Natural killer cell treated with Interleukin-12 subunit alpha and Interleukin-12 subunit beta and Interleukin-15 and Interleukin-18, amount 100 ng/mL, for 72 hours (primary cell): ENCODE measurements around the gene BRD1. TPM values are rescaled to one million over a fixed set of nuclear protein-coding genes. Genes with fewer than 3 reads are reported as not detected.
A peak's percentile ranks its signal among the peaks of the same experiment; 100 is the strongest.

Experiments
- ATAC-seq, 2 donors: fragments of 150-1000 bp; cut with Tn5 transposase in 1 of 2; sonication (Bioruptor Pico), chemical (Tn5 transposase) in 1 of 2; 2 replicates each; pipeline ENCODE4 v1.10.0; 2021
- DNase-seq: peaks from one replicate; pipeline ENCODE4 v3.0.0; 2022; ENCODE audit warnings: low spot score
- H3K27ac Mint-ChIP-seq, 2 donors: 1 replicate in 1 of 2; 2 replicates in 1 of 2; pipeline ENCODE4 v1.8.0; 2022; ENCODE audit warnings: mixed read lengths in 2 of 2, mild to moderate bottlenecking in 1 of 2, moderate library complexity in 1 of 2
- H3K27me3 Mint-ChIP-seq, 2 donors: 1 replicate in 1 of 2; 2 replicates in 1 of 2; pipeline ENCODE4 v1.8.0; 2022; ENCODE audit warnings: mixed read lengths in 2 of 2
- H3K36me3 Mint-ChIP-seq: one replicate; pipeline ENCODE4 v1.8.0; 2022; ENCODE audit warnings: mixed read lengths
- H3K4me1 Mint-ChIP-seq, 2 donors: 1 replicate in 1 of 2; 2 replicates in 1 of 2; pipeline ENCODE4 v1.8.0; 2022; ENCODE audit warnings: low read depth in 2 of 2, mixed read lengths in 2 of 2, mild to moderate bottlenecking in 1 of 2
- H3K4me3 Mint-ChIP-seq: one replicate; pipeline ENCODE4 v1.8.0; 2022; ENCODE audit warnings: mixed read lengths
- H3K9me3 Mint-ChIP-seq: 2 replicates; pipeline ENCODE4 v1.8.0; 2022; ENCODE audit warnings: mixed read lengths
- total RNA-seq, 2 donors: library from RNA; stranded (reverse); gene quantifications; one replicate each; pipeline ENCODE4 v1.2.3, GENCODE V29; 2022

The BRD1 gene
- total RNA-seq, 2 donors from 2014 or later = 31.2 to 59.5 TPM

DNA sequence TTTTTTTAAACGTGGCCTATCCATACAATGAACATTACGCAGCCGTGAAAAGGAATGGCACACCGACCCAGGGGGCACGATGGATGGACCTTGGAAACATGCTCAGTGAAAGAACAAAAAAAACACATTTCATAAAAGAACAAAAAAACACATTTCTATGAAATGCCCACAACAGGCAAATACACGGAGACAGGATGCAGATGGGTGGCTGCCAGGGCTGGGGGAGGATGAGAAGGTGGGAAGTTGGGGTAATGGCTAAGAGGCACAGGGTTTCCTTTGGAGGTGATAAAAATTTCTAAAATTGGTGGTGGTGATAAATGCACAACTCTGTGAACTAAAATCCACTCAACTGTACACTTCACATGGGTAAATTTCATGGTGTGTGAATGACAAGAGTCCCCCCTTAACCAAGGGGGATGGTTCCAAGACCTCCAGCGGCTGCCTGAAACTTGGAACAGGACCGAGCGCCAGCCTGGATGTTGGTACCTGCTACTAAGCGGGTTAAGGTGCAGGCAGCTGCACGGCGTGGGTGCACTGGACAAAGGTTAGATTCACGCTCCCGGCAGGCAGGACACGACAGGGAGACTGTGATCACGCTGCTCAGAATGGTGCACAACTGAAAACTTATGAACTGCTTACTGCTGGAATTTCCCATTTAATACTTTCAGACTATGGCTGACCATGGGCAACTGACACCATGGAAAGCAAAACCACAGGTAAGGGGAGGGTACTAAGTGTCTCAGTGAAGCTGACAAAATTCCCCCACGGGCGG, 16.5 kb downstream of the BRD1 start:
- H3K27ac Mint-ChIP-seq = peak overlapping the region in 1 of 2 donors; percentile 3
- H3K36me3 Mint-ChIP-seq = no peaks in the 10 kb centered on the region
- H3K9me3 Mint-ChIP-seq = no peaks in the 10 kb centered on the region
- H3K4me1 Mint-ChIP-seq = peaks cover 51 to 56% of the 10 kb centered on the region in 2 donors
- ATAC-seq (peak in 1 of 2 donors; percentile 32), DNase-seq (no peak)
- peak overlapping the region; percentile 13 for H3K4me3 Mint-ChIP-seq
- no peaks in the 10 kb centered on the region for H3K27me3 Mint-ChIP-seq

DNA sequence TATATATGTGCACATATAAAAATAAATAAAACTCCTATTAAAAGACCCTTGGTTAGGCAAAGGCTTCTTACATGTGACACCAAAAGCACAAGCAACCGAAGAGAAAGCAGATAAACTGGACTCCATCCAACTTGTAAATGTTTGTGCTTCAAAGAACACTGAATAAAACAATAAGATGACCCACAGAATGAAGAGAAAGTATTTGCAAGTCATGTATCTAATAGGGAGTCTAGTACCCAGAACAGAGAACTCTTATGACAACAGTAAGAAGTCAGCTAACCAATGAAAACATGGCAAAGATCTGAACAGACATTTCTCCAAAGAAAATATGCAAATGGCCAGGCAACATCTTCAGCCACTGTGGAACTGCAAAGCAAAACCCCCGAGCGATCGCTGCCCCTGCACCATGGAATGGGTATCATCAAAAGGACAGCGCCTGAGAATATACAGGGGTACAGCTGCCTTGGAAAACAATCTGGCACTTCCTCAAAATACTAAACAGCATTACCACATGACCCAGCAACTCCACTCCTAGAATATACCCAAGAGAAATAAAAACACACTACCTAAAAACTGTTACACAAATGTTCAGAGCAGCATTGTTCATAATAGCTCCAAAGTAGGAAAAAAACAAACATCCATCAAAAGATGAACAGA, 17.2 kb downstream of the BRD1 start:
- Mint-ChIP-seq H3K36me3 (no peaks in the 10 kb centered on the region), H3K4me3 (peak overlapping the region; percentile 16), H3K9me3 (no peaks in the 10 kb centered on the region), H3K27ac (peak overlapping the region in 1 of 2 donors; percentile 3), H3K27me3 (no peaks in the 10 kb centered on the region), H3K4me1 (peaks cover 50 to 53% of the 10 kb centered on the region in 2 donors)
- ATAC-seq = no peak
- no peak for DNase-seq

DNA sequence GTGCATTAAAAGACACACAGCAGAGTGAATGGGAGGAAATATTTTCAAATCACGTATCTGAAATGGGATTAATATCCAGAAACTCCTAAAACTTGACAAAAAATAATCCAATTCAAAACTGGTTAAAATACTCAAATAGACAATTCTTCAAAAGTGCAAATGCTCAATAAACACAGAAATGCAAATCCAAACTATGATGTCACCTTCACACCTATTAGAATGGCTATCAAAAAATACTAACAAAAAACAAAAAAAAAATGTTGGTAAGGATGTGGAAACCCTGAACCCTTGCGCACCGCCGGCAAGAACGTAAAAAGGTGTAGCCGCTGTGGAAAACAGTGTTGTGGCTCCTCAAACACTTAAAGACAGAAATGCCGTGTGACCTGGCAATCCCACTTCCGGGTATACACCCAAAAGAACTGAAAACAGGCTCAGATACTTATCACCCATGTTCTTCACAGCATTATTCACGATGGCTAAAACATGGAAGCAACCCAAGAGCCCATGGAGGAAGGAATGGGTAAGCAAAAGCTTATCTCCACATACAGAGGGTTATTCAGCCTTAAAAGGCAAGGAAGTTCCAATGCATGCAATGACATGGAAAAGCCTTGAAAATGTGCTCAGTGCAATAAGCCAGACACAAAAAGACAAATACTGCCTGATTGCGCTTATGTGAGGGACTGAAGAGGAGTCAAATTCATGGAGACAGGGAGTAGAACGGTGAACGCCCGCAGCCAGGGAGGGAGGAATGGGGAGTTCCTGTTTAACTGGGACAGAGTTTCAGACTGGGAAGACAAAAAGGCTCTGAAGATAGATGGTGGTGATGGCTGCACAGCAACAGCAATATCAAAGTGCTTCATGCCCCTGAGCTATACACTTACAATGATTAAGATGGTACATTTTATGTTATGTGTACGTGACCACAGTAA, 19.6 kb downstream of the BRD1 start:
- H3K36me3 Mint-ChIP-seq = no peaks in the 10 kb centered on the region
- H3K27ac Mint-ChIP-seq = peak overlapping the region; percentile 55
- DNase-seq = no peak
- peak overlapping the region; percentile 55 for H3K4me3 Mint-ChIP-seq
- H3K27me3 Mint-ChIP-seq = no peaks in the 10 kb centered on the region
- H3K4me1 Mint-ChIP-seq = peaks cover 55 to 60% of the 10 kb centered on the region in 2 donors
- ATAC-seq = peak in 1 of 2 donors; percentile 50
- H3K9me3 Mint-ChIP-seq = no peaks in the 10 kb centered on the region

DNA sequence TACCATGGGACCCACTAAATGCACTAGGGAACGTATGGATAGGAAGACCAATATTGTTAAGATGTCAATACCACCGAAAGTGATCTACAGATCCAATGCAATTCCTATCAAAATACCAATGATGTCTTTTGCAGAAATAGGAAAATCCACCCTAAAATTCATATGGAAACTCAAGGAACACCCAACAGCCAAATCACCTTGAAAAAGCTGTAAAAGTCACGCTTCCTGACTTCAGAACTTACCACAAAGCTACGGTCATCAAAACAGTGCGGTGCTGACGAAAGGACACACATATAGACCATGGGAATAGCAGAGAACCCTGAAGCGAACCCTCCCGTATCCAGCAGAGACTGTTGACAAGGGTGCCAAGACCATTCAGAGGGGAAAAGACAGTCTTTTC, 20.5 kb downstream of the BRD1 start:
- peak overlapping the region; percentile 55 for H3K4me3 Mint-ChIP-seq
- peak overlapping the region; percentile 55 for H3K27ac Mint-ChIP-seq
- no peak for DNase-seq
- H3K27me3 Mint-ChIP-seq = no peaks in the 10 kb centered on the region
- peaks cover 56 to 65% of the 10 kb centered on the region in 2 donors for H3K4me1 Mint-ChIP-seq
- H3K9me3 Mint-ChIP-seq = no peaks in the 10 kb centered on the region
- ATAC-seq = no peak
- H3K36me3 Mint-ChIP-seq = no peaks in the 10 kb centered on the region

DNA sequence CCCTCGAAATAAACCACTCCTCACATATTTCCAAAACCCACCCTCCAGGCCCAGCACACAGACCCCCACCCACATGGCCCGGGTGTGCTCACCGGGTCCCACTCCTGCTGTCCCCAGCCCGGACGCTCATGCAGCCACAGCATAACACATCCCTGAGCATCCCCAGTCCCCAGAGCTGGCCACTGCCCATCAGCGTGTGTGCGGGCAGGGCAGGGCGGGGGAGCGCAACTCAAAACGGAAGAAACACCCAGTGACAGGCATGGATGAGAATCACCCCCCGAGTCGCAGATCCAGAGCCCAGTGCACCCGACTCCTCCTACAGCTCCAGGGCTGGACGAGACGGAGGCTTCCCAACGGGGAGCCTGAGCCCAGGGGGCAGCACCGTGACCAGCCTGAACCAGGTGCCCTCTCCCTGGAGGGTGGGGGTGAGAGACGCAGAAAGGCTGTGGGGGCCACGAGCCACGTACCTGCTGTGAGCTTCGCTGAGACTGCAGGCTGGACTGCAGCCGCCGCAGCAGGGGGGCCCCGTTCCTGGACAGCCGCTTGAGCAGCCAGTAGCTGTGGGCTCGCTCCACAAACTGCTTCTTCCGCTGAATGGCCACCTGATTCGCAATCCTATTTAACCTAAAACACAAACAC, 23.8 kb downstream of the BRD1 start:
- no peak for DNase-seq
- Mint-ChIP-seq H3K27me3 (no peaks in the 10 kb centered on the region), H3K9me3 (no peaks in the 10 kb centered on the region), H3K36me3 (no peaks in the 10 kb centered on the region), H3K4me3 (no peak overlapping the region), H3K27ac (no peak overlapping the region), H3K4me1 (peaks cover 44% of the 10 kb centered on the region in 2 donors)
- ATAC-seq = no peak

DNA sequence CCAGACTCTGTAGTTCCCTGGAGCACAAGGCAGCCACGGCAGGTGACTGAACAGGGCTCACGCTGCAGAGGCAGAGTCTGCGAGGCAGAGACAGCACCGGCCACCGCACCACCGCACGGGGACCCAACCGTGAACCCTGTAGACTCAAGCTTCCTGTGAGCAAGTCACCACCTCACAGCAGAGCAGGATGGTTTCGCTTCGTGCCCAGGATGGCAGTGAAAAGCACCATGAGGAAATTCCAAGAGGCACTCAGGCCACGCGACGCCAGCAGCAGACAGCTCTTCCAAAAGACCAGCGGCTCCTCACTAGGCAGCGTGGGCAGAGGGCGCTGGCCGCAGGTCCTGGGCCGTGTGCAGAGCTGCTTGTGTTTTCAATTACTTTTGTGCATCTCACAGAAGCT, 24.5 kb downstream of the BRD1 start:
- Mint-ChIP-seq H3K4me3 (no peak overlapping the region), H3K27ac (no peak overlapping the region), H3K27me3 (no peaks in the 10 kb centered on the region), H3K36me3 (no peaks in the 10 kb centered on the region), H3K4me1 (peaks cover 38 to 40% of the 10 kb centered on the region in 2 donors), H3K9me3 (no peaks in the 10 kb centered on the region)
- peak in 1 of 2 donors; percentile 69 for ATAC-seq
- no peak for DNase-seq

DNA sequence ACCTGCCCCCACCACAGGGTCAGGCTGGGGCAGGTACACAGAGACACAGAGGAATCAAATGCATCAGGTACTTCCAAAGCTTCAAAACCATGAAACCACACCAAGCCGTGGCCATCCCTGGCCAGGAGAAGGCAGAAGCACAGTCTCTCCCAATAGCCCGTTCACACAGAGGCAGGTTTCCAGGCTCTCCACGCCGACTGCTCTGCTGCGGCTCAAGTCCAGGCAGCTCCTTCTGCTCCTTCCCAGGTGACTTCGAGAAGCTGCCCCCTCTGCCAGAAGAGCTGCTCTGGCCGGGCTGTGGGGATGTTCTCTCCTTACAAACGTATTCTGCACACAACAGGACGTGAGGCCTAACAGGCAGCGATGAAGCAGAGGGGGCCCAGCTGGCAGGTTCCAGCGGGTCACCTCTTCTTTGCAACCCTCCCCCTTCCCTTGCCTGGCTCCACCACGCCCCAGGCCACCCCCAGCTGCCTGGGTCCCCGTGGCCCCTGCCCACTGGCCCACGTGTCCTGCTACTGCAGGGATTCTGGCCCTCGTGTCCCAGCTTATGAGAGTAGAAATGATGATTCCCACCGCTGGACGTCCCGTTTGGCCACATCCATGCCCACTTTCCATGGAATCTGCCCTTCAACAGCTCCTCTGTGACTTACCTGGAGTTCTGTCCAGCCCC, 26.1 kb downstream of the BRD1 start:
- DNase-seq (no peak), ATAC-seq (no peak)
- Mint-ChIP-seq H3K9me3 (no peaks in the 10 kb centered on the region), H3K36me3 (no peaks in the 10 kb centered on the region), H3K27me3 (no peaks in the 10 kb centered on the region), H3K27ac (no peak overlapping the region), H3K4me3 (no peak overlapping the region), H3K4me1 (peaks cover 24 to 28% of the 10 kb centered on the region in 2 donors)

DNA sequence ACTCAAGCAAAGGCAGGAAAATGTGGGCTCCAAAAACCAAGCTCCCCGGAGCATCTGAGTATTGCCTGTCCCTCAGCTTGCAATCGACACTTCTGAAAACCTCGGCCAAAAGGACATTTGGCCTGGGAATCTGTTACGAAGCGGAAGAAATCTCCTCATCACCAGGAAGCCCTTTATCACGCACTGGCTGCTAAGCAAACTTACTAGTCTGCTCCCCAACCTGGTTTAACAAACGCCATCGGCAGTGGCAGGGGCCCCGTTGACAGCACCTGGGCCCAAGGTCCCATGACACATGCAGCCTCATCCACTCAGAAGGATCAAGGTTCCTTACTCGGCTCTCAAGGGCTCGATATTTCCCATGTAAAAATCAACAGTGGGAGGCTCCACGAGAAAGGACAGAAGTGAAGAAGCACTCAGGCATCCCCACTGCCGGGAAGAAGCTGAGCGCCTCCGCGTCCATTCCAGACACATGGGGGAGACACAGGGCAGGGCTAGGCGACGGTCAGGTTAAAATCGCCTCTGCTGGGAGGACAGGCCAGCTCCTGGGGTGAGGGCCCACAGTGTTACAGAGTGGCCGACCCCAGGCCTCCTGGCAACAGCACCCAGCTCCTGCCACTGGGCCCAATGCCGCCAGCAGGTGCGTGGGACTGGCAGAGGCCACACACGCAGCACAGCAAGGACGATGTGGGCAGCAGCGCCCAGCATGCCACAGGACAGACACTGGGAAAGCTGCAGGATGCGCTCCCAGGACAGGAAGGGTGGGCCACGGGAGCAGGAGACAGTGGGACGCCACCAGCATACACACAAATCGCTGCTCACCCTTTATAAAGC, 27.1 kb downstream of the BRD1 start:
- Mint-ChIP-seq H3K9me3 (no peaks in the 10 kb centered on the region), H3K4me1 (peaks cover 18 to 24% of the 10 kb centered on the region in 2 donors), H3K36me3 (no peaks in the 10 kb centered on the region), H3K27me3 (no peaks in the 10 kb centered on the region), H3K27ac (no peak overlapping the region), H3K4me3 (no peak overlapping the region)
- no peak for DNase-seq
- ATAC-seq = no peak

DNA sequence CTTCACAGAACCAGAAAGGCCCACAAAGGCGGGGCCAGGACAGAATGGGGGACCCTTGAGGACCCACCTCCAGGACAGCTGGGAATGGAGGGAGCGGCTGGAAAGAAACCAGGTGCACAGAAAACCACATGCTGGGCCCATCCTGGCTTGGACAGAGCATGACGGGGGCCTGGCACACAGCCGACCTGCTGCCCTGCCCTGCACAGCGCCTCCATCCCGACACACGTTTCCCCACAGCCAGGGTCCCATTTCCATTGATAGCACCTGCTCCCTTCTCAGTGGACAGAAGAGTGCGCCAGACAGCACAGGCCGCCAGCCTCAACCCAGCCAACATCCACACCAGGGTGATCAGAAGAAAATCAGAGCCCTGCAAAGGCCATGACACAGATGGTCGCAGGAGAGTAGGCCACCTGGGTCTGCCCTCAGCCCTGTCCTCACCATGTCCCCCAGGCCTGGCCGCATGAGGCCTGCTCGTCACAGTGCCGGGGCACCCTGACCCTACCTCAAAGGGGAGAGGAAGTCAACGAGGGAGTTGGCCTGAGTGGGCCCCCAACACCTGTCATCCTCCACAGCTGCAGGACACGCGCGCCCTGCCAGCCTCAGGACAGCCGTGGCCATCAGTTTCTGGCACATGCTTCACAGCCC, 28.1 kb downstream of the BRD1 start:
- DNase-seq (no peak), ATAC-seq (peak in 1 of 2 donors; percentile 36)
- no peak overlapping the region for H3K4me3 Mint-ChIP-seq
- no peak overlapping the region for H3K27ac Mint-ChIP-seq
- H3K9me3 Mint-ChIP-seq = no peaks in the 10 kb centered on the region
- H3K4me1 Mint-ChIP-seq = peaks cover 21 to 25% of the 10 kb centered on the region in 2 donors
- H3K36me3 Mint-ChIP-seq = peaks cover 7% of the 10 kb centered on the region
- no peaks in the 10 kb centered on the region for H3K27me3 Mint-ChIP-seq

DNA sequence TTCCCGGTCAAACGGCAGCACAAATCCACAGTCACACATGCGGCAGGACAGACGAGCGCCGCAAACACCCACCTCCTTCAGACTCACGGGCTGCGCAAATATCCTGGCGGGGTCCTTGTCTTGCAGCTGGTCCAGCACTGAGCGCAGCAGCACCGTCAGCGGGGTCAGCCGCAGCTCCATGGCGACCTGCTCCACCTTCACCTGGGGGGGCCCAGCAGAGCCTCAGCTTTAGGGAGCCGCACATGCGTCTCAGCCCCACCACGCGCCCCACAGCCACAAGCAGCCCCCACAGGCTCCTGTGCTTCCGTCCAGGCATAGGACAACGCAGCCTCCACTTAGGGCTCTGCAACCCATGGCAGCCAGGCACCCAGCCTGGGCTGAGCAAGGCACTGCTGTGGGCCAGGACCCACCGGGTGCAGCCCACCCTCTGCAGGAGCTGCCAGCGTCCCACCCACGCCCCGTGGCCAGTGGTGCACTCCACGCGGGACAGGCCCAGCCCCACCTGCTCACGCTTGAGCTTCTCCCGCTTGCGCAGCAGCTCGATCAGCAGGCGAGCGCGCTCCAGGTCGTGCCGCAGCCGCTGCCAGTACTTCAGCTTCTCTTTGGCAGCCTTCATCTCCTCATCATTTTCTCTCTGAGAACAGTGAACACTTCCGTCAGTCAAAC, 29.1 kb downstream of the BRD1 start:
- Mint-ChIP-seq H3K4me1 (peaks cover 16 to 17% of the 10 kb centered on the region in 2 donors), H3K36me3 (peaks cover 9% of the 10 kb centered on the region)

DNA sequence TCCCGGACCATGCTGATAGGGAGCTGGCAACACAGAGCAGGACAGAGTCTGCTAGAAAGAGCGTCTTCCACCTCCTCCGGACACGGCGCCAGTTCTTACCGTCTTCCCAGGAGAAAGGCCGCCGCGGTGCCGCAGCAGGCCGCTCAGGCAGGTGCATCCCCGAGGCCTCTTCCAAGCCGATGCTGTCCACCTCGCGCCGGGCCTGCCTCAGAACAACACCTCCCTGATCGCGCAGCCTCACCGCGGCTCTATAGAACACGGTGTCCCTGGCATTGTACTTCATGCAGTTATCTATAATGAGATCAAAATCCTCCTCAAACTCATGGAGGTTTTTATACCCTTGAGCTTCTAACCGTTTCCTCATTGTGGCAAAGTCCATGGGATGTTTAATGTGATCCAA, 30.0 kb downstream of the BRD1 start:
- Mint-ChIP-seq H3K27me3 (no peaks in the 10 kb centered on the region), H3K36me3 (peaks cover 9% of the 10 kb centered on the region)

More for the DNA sequence above, 29.1 kb downstream of the BRD1 start:
- H3K27ac Mint-ChIP-seq = no peak overlapping the region
- no peak overlapping the region for H3K4me3 Mint-ChIP-seq
- no peaks in the 10 kb centered on the region for H3K27me3 Mint-ChIP-seq
- no peak for DNase-seq
- ATAC-seq = no peak
- H3K9me3 Mint-ChIP-seq = no peaks in the 10 kb centered on the region

More for the DNA sequence above, 30.0 kb downstream of the BRD1 start:
- no peaks in the 10 kb centered on the region for H3K9me3 Mint-ChIP-seq
- no peak overlapping the region for H3K4me3 Mint-ChIP-seq
- no peak for DNase-seq
- no peak for ATAC-seq
- H3K4me1 Mint-ChIP-seq = peaks cover 14 to 15% of the 10 kb centered on the region in 2 donors
- H3K27ac Mint-ChIP-seq = no peak overlapping the region
